GM19035 (cell line): Measurements from ENCODE around the gene ZNF397.
"Not testable (repeated sequence)": the region's sequence is repeated elsewhere in the genome, so short reads cannot be mapped to it uniquely, and the experiment has no call there.

Experiments used
- ATAC-seq: cut with Tn5 transposase; IDR thresholded peaks from one replicate; pipeline ENCODE4 v1.9.1; 2021; ENCODE audit not compliant: unreplicated experiment

Gene ZNF397

GRCh38 chr18:35240664-35241447, at the start of gene ZNF397:
Gene ZNF397 (plus strand): TSS chr18:35241034. CDS start chr18:35242471, 1,437 bp downstream.
- ATAC-seq, result peak; percentile 99

GRCh38 chr18:35191698-35192025, 49.2 kb upstream of the ZNF397 start:
- ATAC-seq, result no peak

GRCh38 chr18:35192415-35192814, 48.4 kb upstream of the ZNF397 start:
- ATAC-seq, result no peak

GRCh38 chr18:35193316-35193715, 47.5 kb upstream of the ZNF397 start:
- no peak for ATAC-seq

- ATAC-seq, result no peak
Observed at GRCh38 chr18:35197296-35197695, 43.5 kb upstream of the ZNF397 start.

- no peak for ATAC-seq
Observed at GRCh38 chr18:35201256-35201931, 39.4 kb upstream of the ZNF397 start.

GRCh38 chr18:35203067-35203466, 37.8 kb upstream of the ZNF397 start:
- ATAC-seq, result no peak

- no peak for ATAC-seq
Observed at GRCh38 chr18:35205199-35205712, 35.6 kb upstream of the ZNF397 start.

- not testable (repeated sequence) for ATAC-seq
Observed at GRCh38 chr18:35205746-35206458, 34.9 kb upstream of the ZNF397 start.

- no peak for ATAC-seq
Observed at GRCh38 chr18:35215026-35215425, 25.8 kb upstream of the ZNF397 start.

GRCh38 chr18:35216611-35217010, 24.2 kb upstream of the ZNF397 start:
- ATAC-seq, result not testable (repeated sequence)

GRCh38 chr18:35219331-35219730, 21.5 kb upstream of the ZNF397 start:
- not testable (repeated sequence) for ATAC-seq

- no peak for ATAC-seq
Observed at GRCh38 chr18:35220424-35220823, 20.4 kb upstream of the ZNF397 start.

- no peak for ATAC-seq
Observed at GRCh38 chr18:35223797-35224196, 17.0 kb upstream of the ZNF397 start.

- no peak for ATAC-seq
Observed at GRCh38 chr18:35227254-35227653, 13.6 kb upstream of the ZNF397 start.

GRCh38 chr18:35231052-35231451, 9.8 kb upstream of the ZNF397 start:
- peak; percentile 90 for ATAC-seq

- ATAC-seq, result no peak
Observed at GRCh38 chr18:35236571-35237363, 4.1 kb upstream of the ZNF397 start.

GRCh38 chr18:35239314-35239713, 1.5 kb upstream of the ZNF397 start:
- ATAC-seq, result no peak

GRCh38 chr18:35241448-35241804, 592 bp downstream of the ZNF397 start:
- ATAC-seq, result peak; percentile 1

GRCh38 chr18:35242426-35242825, 1.6 kb downstream of the ZNF397 start:
- ATAC-seq, result no peak

- ATAC-seq, result no peak
Observed at GRCh38 chr18:35244671-35245070, 3.8 kb downstream of the ZNF397 start.
